ENCODE data around the gene SSH2. TPM values are rescaled to one million over a fixed set of nuclear protein-coding genes. Genes with fewer than 3 reads are reported as not detected.

The SSH2 gene
- total RNA-seq, 1 donor from 2014 or later = 37.6 TPM

DNA sequence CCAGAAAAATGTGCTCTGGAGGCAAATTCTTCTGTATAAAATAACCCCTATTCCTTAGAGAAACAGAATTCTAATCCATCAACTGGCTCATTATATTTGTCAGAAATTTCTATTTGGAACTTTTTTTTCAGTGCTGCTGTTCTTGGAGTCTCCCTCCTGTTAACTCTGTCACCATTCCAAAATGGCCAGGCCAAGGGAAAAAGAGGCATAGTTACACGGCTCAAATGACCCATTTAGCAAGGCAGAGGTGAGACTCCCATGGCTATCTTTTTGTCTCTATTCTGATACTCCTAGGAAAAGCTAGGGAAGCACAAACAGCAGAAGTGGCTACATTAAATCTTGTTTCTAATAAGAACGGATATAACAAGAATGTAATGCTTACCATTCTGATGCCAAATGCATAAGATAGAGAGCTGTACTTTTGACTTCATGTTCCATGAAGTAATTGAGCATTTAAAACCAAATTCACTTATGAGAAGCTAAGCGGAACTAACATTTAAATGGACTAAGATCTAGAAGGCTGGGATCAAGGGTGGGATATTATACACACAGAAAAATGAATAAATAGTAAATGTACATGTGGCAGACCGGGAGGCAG is 242.9 kb downstream of the SSH2 start:
- H3K36me3 ChIP-seq = no peaks in the 10 kb centered on the region
- no peaks in the 10 kb centered on the region for H3K9me3 ChIP-seq
- no peak for DNase-seq (ENCODE audit: extremely low spot score in 2 of 2)
- H3K4me3 ChIP-seq = no peak overlapping the region
- H3K27me3 ChIP-seq = no peaks in the 10 kb centered on the region
- H3K4me1 ChIP-seq = peaks cover 16% of the 10 kb centered on the region
- intact Hi-C loops (cut with DNase I) = no loop called here
- TF ChIP-seq, protein P1, sequence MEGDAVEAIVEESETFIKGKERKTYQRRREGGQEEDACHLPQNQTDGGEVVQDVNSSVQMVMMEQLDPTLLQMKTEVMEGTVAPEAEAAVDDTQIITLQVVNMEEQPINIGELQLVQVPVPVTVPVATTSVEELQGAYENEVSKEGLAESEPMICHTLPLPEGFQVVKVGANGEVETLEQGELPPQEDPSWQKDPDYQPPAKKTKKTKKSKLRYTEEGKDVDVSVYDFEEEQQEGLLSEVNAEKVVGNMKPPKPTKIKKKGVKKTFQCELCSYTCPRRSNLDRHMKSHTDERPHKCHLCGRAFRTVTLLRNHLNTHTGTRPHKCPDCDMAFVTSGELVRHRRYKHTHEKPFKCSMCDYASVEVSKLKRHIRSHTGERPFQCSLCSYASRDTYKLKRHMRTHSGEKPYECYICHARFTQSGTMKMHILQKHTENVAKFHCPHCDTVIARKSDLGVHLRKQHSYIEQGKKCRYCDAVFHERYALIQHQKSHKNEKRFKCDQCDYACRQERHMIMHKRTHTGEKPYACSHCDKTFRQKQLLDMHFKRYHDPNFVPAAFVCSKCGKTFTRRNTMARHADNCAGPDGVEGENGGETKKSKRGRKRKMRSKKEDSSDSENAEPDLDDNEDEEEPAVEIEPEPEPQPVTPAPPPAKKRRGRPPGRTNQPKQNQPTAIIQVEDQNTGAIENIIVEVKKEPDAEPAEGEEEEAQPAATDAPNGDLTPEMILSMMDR (IDR thresholded peaks at IDR 0.05) = no peak
- TF ChIP-seq POLR2A (IDR thresholded peaks at IDR 0.05) = no peak
- TF ChIP-seq POLR2AphosphoS5 (IDR thresholded peaks at IDR 0.05; ENCODE audit: insufficient read depth in 1 of 2, low read depth in 1 of 2) = no peak
- H3K27ac ChIP-seq = no peak overlapping the region

DNA sequence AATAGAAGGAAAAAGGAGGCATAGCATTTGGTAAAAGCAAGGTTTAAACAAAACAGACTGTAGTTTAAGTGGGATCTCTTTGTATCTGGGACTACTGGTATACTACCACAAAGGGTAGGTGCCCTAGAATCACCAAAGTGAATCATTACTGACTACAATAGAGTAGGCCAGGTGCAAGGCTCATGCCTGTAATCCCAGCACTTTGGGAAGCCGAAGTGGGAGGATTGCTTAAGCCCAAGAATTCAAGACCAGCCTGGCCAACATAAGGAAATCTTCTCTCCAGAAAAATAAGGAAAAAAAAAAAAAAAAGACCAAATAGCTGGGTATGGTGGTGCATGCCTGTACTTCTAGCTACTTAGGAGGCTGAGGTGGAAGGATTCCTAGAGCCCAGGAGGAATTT is 246.5 kb downstream of the SSH2 start:
- TF ChIP-seq POLR2A (IDR thresholded peaks at IDR 0.05) = no peak
- TF ChIP-seq, protein P1 (IDR thresholded peaks at IDR 0.05) = no peak
- no peak for TF ChIP-seq POLR2AphosphoS5 (IDR thresholded peaks at IDR 0.05; ENCODE audit: insufficient read depth in 1 of 2, low read depth in 1 of 2)
- no peak for DNase-seq (ENCODE audit: extremely low spot score in 2 of 2)
- Histone ChIP-seq H3K27ac (peak overlapping the region; percentile 60), H3K4me1 (peaks cover 24% of the 10 kb centered on the region), H3K36me3 (no peaks in the 10 kb centered on the region), H3K27me3 (no peaks in the 10 kb centered on the region), H3K9me3 (no peaks in the 10 kb centered on the region), H3K4me3 (no peak overlapping the region)
- intact Hi-C loops (cut with DNase I) = no loop called here

DNA sequence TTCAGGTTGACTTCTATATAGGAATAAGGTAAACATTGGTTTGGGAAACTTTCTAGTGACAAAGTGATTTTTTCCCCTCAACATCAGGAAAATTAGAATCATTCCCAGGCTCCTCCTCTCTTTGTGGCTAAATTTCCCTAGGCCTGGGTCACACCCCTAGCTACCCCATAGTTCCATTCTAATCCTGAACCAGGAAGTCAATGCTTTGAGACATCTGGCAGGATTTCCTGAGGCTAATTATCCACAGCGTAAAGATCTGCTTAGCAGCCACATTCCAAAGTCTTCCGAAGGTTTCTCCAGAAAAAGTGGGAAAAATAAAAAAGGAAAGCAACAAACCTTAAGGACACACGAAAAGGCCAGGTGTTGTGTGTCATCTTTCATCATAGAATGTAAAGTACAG is 247.0 kb downstream of the SSH2 start:
- Histone ChIP-seq H3K36me3 (no peaks in the 10 kb centered on the region), H3K4me1 (peaks cover 29% of the 10 kb centered on the region), H3K4me3 (no peak overlapping the region), H3K9me3 (no peaks in the 10 kb centered on the region), H3K27ac (peak overlapping the region; percentile 60), H3K27me3 (no peaks in the 10 kb centered on the region)
- TF ChIP-seq POLR2A (IDR thresholded peaks at IDR 0.05) = no peak
- TF ChIP-seq POLR2AphosphoS5 (IDR thresholded peaks at IDR 0.05; ENCODE audit: insufficient read depth in 1 of 2, low read depth in 1 of 2) = no peak
- TF ChIP-seq, protein P1 (IDR thresholded peaks at IDR 0.05) = no peak
- DNase-seq (ENCODE audit: extremely low spot score in 2 of 2) = no peak
- intact Hi-C loops (cut with DNase I) = no loop called here

DNA sequence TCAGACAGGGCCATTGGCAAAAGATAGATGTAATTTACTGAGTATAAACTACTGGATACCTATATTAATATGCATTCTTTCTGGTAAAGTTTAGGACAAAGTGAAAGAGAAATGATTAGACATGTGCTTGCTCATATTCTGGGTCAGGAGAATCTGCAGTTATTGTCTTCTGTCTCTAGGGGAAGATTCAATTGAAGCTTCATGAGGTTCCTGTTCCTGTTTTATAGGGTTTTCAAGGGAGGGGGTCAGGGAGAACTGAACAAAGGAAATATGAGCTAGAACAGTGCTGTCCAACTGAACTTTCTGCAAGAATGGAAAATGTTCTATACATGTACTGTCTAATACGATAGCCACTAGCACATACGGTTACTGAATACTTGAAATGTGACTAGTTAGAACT is 248.0 kb downstream of the SSH2 start:
- intact Hi-C loops (cut with DNase I) = no loop called here
- TF ChIP-seq, protein P1 (IDR thresholded peaks at IDR 0.05) = no peak
- TF ChIP-seq POLR2A (IDR thresholded peaks at IDR 0.05) (no peak), POLR2AphosphoS5 (IDR thresholded peaks at IDR 0.05; ENCODE audit: insufficient read depth in 1 of 2, low read depth in 1 of 2) (no peak)
- H3K27ac ChIP-seq = peak overlapping the region; percentile 60
- H3K4me3 ChIP-seq = no peak overlapping the region
- peaks cover 39% of the 10 kb centered on the region for H3K4me1 ChIP-seq
- no peaks in the 10 kb centered on the region for H3K9me3 ChIP-seq
- no peaks in the 10 kb centered on the region for H3K27me3 ChIP-seq
- H3K36me3 ChIP-seq = no peaks in the 10 kb centered on the region
- DNase-seq (ENCODE audit: extremely low spot score in 2 of 2) = no peak

DNA sequence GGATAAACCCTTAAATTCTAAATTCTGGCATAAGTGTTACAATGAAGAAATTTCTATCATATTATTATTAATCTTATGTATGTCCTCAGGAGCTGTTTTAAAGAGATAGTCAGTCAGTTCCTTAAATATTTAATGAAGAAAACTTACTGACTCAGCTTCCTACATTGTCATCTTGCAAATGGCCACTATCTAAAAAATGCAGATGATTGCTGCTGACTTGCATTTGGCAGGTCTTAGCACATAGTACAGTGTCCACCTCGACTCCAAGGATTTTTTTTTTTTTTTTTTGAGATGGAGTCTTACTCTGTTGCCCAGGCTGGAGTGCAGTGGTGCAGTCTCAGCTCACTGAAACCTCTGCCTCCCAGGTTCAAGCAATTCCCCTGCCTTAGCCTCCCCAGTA is 252.2 kb downstream of the SSH2 start:
- Histone ChIP-seq H3K27me3 (no peaks in the 10 kb centered on the region), H3K4me3 (no peak overlapping the region), H3K9me3 (no peaks in the 10 kb centered on the region), H3K4me1 (peaks cover 42% of the 10 kb centered on the region), H3K36me3 (no peaks in the 10 kb centered on the region), H3K27ac (peak overlapping the region; percentile 51)
- no peak for TF ChIP-seq POLR2A (IDR thresholded peaks at IDR 0.05)
- TF ChIP-seq POLR2AphosphoS5 (IDR thresholded peaks at IDR 0.05; ENCODE audit: insufficient read depth in 1 of 2, low read depth in 1 of 2) = no peak
- TF ChIP-seq, protein P1 (IDR thresholded peaks at IDR 0.05) = no peak
- DNase-seq (ENCODE audit: extremely low spot score in 2 of 2) = no peak
- intact Hi-C loops (cut with DNase I) = no loop called here
